PC-9 (cell line): Measurements from ENCODE around the gene ZNF831. TPM values are rescaled to one million over a fixed set of nuclear protein-coding genes. Genes with fewer than 3 reads are reported as not detected.

Experiments
- BruUV-seq: library from RNA; stranded (reverse); fragments of 400-500 nt; replicated peaks from 2 replicates; lab custom pipeline; 2021; lab: Mats Ljungman, UMichigan
- CTCF ChIA-PET: fragments of 300-600 bp; sonication (Branson Sonifier 250); formaldehyde crosslinking; loops from one replicate; lab custom pipeline; 2022; ENCODE audit warnings: antibody characterized with exemption; lab: Charles Lee
- POLR2A ChIA-PET: fragments of 300-600 bp; sonication (Branson Sonifier 250); formaldehyde crosslinking; loops from one replicate; lab custom pipeline; 2022; ENCODE audit warnings: antibody characterized with exemption; ENCODE audit not compliant: unreplicated experiment; lab: Charles Lee
- DNase-seq, 2 experiments: peaks; one replicate each; pipeline versions ENCODE4 v3.0.0 to v3.0.0-alpha.2; 2015 to 2022; ENCODE audit warnings: mixed read lengths in 1 of 2
- H2AFZ ChIP-seq: fragments of 200-600 bp; sonication (generic); 2 replicates; pipeline ENCODE4 v1.8.1; 2017; ENCODE audit warnings: antibody characterized with exemption
- H3F3A ChIP-seq: fragments of 200-600 bp; sonication (generic); 2 replicates; pipeline ENCODE4 v1.8.1; 2017; ENCODE audit warnings: antibody characterized with exemption, mild to moderate bottlenecking, low read depth; ENCODE audit not compliant: insufficient read depth
- H3K27ac ChIP-seq: fragments of 200-600 bp; sonication (generic); 2 replicates; pipeline ENCODE4 v1.6.1; 2016; ENCODE audit warnings: mixed run types
- H3K27me3 ChIP-seq: fragments of 200-600 bp; sonication (generic); 2 replicates; pipeline ENCODE4 v1.6.1; 2016; ENCODE audit warnings: low read depth, mixed run types; ENCODE audit not compliant: insufficient read depth
- H3K36me3 ChIP-seq: fragments of 200-600 bp; sonication (generic); 2 replicates; pipeline ENCODE4 v1.6.1; 2016; ENCODE audit warnings: low read depth, mixed run types
- H3K4me1 ChIP-seq: fragments of 200-600 bp; sonication (generic); replicated peaks from 2 replicates; pipeline ENCODE4 v1.6.1; 2016; ENCODE audit warnings: mixed run types; ENCODE audit not compliant: insufficient read depth
- H3K4me2 ChIP-seq: fragments of 200-600 bp; sonication (generic); 2 replicates; pipeline ENCODE4 v1.6.1; 2017; ENCODE audit warnings: mixed run types
- H3K4me3 ChIP-seq: fragments of 200-600 bp; sonication (generic); 2 replicates; pipeline ENCODE4 v1.6.1; 2016; ENCODE audit warnings: mixed run types
- H3K79me2 ChIP-seq: fragments of 200-600 bp; sonication (generic); 2 replicates; pipeline ENCODE4 v1.6.1; 2017; ENCODE audit warnings: low read depth, mixed run types
- H3K9me2 ChIP-seq: fragments of 200-600 bp; sonication (generic); 2 replicates; pipeline ENCODE4 v1.8.1; 2017; ENCODE audit warnings: mild to moderate bottlenecking; ENCODE audit not compliant: insufficient read depth
- H3K9me3 ChIP-seq: fragments of 200-600 bp; sonication (generic); 2 replicates; pipeline ENCODE4 v1.8.1; 2016; ENCODE audit warnings: low read depth; ENCODE audit not compliant: insufficient read depth
- H4K20me1 ChIP-seq: fragments of 200-600 bp; sonication (generic); 2 replicates; pipeline ENCODE4 v1.8.1; 2017; ENCODE audit not compliant: insufficient read depth
- CTCF ChIP-seq: fragments of 200-600 bp; sonication (generic); conservative IDR thresholded peaks from 2 replicates; pipeline ENCODE4 v1.6.1; 2017; ENCODE audit warnings: mixed run types, antibody characterized with exemption, mild to moderate bottlenecking, moderate library complexity
- EZH2 ChIP-seq: fragments of 200-600 bp; sonication (generic); IDR thresholded peaks from 2 replicates; pipeline ENCODE4 v1.8.0; 2017; ENCODE audit warnings: antibody characterized with exemption, low read depth
- intact Hi-C: fragments of 100-400 bp; cut with micrococcal nuclease; formaldehyde crosslinking; loops from one replicate; pipeline ENCODE4 v1.10.0; 2022; ENCODE audit not compliant: unreplicated experiment
- total RNA-seq: library from RNA; stranded (reverse); gene quantifications from 2 replicates; pipeline ENCODE4 v1.2.3, GENCODE V29; 2021

The ZNF831 gene
- total RNA-seq, 1 experiment from 2014 or later = not detected

- no peak for TF ChIP-seq CTCF
- no peak for TF ChIP-seq EZH2
- Histone ChIP-seq H3K27me3 (peaks cover 82% of the 10 kb centered on the region), H3K79me2 (no peaks in the 10 kb centered on the region), H3K4me3 (no peak overlapping the region), H3K36me3 (no peaks in the 10 kb centered on the region), H3K9me3 (no peaks in the 10 kb centered on the region), H3K4me2 (no peak overlapping the region), H3K9me2 (no peaks in the 10 kb centered on the region), H4K20me1 (no peaks in the 10 kb centered on the region), H3K4me1 (no peaks in the 10 kb centered on the region), H3K27ac (no peak overlapping the region), H2AFZ (no peak overlapping the region), H3F3A (no peaks in the 10 kb centered on the region)
- BruUV-seq = no TSS peak
- CTCF ChIA-PET = no interaction called here
- intact Hi-C loops = no loop called here
- POLR2A ChIA-PET = no interaction called here
- no peak for DNase-seq
Observed at GRCh38 chr20:59270380-59270779, 106.8 kb downstream of the ZNF831 start.

GRCh38 chr20:59273739-59274357 lies 110.2 kb downstream of the ZNF831 start:
- BruUV-seq = no TSS peak
- no peaks in the 10 kb centered on the region for H3K9me2 ChIP-seq
- CTCF ChIA-PET = no interaction called here
- intact Hi-C loops = no loop called here
- no peak overlapping the region for H3K4me3 ChIP-seq
- no peaks in the 10 kb centered on the region for H3K36me3 ChIP-seq
- no peak for TF ChIP-seq EZH2
- no peak for TF ChIP-seq CTCF
- no peaks in the 10 kb centered on the region for H3K4me1 ChIP-seq
- no peaks in the 10 kb centered on the region for H3F3A ChIP-seq
- H3K4me2 ChIP-seq = no peak overlapping the region
- H3K27me3 ChIP-seq = peaks cover 95% of the 10 kb centered on the region
- no peak overlapping the region for H2AFZ ChIP-seq
- no peak overlapping the region for H3K27ac ChIP-seq
- DNase-seq = no peak
- no peaks in the 10 kb centered on the region for H3K9me3 ChIP-seq
- no peaks in the 10 kb centered on the region for H3K79me2 ChIP-seq
- POLR2A ChIA-PET = no interaction called here
- H4K20me1 ChIP-seq = no peaks in the 10 kb centered on the region

GRCh38 chr20:59276938-59277337 lies 113.3 kb downstream of the ZNF831 start:
- Histone ChIP-seq H3K27me3 (peaks cover 96% of the 10 kb centered on the region), H3K4me2 (no peak overlapping the region), H2AFZ (no peak overlapping the region), H3K4me1 (no peaks in the 10 kb centered on the region), H3F3A (no peaks in the 10 kb centered on the region), H4K20me1 (no peaks in the 10 kb centered on the region), H3K9me2 (no peaks in the 10 kb centered on the region), H3K27ac (no peak overlapping the region), H3K4me3 (no peak overlapping the region), H3K79me2 (no peaks in the 10 kb centered on the region), H3K9me3 (no peaks in the 10 kb centered on the region), H3K36me3 (no peaks in the 10 kb centered on the region)
- ChIA-PET POLR2A (no interaction called here), CTCF (no interaction called here)
- intact Hi-C loops = no loop called here
- no peak for DNase-seq
- TF ChIP-seq CTCF (no peak), EZH2 (no peak)
- BruUV-seq = no TSS peak
